ENCODE measurements around the gene KDM4B.
"Not testable (repeated sequence)": the region's sequence is repeated elsewhere in the genome, so short reads cannot be mapped to it uniquely, and the experiment has no call there.

KDM4B gene

DNA sequence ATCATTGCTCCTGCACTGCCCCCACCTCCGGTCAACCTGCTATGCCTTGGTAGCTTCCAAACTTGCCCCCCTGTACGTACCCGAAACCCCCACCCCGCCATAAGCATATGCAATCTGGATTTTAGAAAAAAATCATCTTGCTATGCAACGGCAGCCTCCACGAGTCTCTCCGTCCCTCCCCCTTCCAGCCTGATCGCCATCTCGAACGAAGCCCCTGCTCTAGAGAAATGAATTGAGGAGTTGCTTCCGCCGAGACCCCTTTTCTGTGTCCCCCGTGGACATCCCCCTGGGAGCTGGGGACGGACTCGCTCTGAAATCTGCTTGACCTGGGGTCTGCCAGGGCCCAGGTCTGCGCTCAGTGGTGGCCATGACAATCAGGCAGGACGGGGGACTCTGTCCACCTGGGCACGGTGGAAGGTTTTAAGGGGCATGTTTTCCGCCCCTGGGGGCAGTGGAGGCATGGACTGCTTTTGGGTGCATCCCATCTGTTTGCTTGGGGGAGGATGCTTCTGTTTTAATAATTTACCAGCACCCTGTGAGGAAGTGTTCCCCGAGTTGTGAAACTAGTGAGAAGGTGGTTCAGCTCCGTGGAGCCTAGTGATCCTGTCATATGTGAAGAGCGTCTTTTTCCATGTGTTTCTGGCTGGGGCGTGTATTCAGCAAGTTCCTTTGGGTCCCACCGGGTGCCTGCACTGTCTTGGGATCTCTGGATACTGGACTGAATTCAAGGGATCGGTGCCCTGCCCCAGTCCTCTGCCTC, 1.0 kb downstream of the KDM4B start:
- Histone ChIP-seq H3K27ac (peak overlapping the region; percentile 41 to 91), H3K4me3 (peak overlapping the region; percentile 90)
- peak; percentile 72 for DNase-seq (ENCODE audit: low spot score)
- TF ChIP-seq, protein P1, sequence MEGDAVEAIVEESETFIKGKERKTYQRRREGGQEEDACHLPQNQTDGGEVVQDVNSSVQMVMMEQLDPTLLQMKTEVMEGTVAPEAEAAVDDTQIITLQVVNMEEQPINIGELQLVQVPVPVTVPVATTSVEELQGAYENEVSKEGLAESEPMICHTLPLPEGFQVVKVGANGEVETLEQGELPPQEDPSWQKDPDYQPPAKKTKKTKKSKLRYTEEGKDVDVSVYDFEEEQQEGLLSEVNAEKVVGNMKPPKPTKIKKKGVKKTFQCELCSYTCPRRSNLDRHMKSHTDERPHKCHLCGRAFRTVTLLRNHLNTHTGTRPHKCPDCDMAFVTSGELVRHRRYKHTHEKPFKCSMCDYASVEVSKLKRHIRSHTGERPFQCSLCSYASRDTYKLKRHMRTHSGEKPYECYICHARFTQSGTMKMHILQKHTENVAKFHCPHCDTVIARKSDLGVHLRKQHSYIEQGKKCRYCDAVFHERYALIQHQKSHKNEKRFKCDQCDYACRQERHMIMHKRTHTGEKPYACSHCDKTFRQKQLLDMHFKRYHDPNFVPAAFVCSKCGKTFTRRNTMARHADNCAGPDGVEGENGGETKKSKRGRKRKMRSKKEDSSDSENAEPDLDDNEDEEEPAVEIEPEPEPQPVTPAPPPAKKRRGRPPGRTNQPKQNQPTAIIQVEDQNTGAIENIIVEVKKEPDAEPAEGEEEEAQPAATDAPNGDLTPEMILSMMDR (IDR thresholded peaks at IDR 0.05), result no peak

DNA sequence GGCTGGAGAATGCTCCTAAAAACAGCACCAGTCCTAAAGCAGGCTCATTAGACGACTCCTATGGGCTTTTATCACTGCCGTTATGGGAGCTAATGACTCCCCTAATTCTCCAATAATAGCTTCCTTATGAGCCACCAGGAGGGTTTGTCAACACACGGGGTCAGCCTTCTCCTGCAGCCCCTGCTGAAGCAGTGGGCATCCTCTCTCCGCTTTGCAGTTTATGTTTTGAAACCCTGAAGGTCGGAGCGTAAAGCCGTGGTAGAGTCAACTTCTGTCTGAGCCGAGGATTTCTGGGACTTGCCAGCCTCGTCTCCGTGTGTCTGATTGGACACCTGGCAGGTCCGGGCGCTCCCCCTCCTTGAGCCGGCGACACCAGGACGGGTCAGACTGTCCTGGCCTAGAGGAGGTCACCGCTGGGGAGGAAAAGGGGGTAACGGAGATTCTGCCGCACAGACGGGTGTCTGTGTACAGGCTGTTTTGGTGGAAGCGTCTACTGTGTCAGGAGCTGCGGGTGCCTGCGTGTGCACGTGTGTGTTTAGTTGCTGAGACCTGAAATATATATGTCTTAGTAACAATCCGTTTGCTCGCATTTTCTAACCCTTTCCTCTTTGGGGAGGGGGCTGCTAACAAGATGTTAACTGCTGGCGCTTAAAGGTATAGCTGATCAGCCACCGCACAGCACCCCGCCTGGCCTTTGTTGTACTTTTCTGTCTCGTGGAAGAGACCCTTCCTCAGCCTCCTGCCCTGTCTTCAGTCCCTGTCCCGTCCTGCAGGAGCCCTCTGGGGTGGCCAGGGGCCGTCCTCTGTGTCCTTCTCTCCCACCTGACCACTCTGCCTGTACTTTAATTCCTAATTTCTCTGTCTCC, 1.9 kb downstream of the KDM4B start:
- DNase-seq (ENCODE audit: low spot score), result peak; percentile 72
- Histone ChIP-seq H3K4me3 (peak overlapping the region; percentile 90), H3K27ac (peak overlapping the region in 1 of 2 donors; percentile 91)
- TF ChIP-seq, protein P1 (IDR thresholded peaks at IDR 0.05), result no peak

DNA sequence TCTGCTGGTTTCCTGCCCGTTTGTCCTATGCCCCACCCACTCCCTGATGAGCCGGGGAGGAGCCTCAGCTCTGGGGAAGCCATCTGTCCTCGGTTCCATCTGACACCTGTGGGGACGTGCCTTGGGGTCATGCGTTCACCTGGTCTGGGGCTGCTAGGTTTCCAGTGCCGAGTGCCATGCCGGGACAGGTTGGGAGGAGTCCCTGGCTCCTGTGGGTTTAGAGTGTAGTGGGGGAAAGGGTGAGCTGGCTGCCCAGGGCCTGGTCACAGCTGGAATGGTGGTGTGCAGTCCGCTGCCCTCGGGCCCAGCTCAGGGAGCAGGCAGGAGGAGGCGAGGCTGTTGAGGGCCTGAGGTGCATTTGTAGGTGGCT, 2.5 kb downstream of the KDM4B start:
- TF ChIP-seq, protein P1 (IDR thresholded peaks at IDR 0.05), result no peak
- Histone ChIP-seq H3K27ac (no peak overlapping the region), H3K4me3 (peak overlapping the region; percentile 90)
- no peak for DNase-seq (ENCODE audit: low spot score)

DNA sequence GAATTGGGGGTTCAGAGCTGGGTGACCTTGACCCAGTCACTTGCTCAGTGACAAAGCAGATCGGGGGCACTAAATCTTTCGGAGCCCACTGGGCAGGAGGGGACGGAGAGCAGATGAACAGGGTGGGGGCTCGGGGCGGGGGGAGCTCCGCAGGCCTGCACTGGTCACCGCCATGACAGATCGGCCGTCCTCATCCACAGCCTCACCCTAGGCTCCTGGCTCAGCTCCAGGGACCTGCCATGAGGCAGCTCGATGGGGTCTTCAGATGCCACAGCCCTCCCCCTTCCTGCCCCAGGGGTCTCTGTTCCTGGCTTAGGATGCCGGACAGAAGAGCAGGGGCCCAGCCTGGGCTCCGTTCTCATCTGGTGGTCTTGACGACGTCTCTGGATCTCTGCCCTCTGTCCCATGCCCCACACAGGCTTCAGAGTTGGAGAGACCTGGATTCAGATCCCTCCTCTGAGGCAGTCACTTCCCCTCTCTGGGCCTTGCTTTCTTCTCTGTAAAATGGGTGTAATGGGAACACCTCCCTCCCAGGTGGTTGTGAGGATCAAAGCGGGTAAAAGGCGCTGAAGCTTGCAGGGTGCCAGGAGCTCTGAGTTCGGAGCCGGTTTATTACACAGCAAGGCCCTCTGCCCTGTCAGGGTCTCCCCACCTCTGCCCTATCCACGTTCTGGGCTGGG, 3.0 kb downstream of the KDM4B start:
- Histone ChIP-seq H3K4me3 (peak overlapping the region; percentile 90), H3K27ac (no peak overlapping the region)
- no peak for DNase-seq (ENCODE audit: low spot score)
- TF ChIP-seq, protein P1 (IDR thresholded peaks at IDR 0.05), result no peak

DNA sequence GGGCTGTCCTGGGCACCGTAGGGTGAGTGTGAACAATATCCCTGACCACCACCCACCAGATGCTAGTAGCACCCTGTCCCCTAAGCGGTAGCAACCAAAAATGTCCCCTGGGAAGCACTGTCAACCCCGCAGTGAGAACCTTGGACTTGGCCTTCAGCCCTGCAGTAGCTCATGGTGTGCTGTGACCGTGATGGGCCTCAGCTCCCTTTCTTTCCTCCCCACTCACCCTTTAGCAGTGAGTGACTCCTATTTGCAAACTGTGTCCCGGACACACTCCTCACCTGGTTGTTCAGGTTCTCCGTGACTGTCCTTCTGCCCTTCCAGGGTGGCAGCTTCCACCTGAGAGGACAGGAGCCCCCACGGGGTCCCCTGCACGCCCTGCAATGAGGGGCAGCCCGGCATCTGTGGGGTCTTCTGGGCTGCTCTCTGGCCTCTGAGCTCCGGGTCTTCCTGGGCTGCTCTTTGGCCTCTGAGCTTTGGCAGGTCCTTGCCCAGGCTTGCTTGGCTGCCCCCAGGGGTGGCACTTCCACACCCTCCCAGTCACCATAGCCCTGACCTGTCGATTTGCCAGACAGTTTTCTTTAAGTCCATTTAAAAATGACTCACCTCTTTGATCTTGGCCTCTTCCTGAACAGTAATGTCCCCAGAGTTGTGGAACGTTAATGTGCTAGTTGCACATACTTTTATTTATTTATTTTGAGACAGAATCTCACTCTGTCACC, 3.8 kb downstream of the KDM4B start:
- DNase-seq (ENCODE audit: low spot score), result no peak
- no peak overlapping the region for H3K4me3 ChIP-seq
- H3K27ac ChIP-seq, result no peak overlapping the region
- TF ChIP-seq, protein P1 (IDR thresholded peaks at IDR 0.05), result no peak

DNA sequence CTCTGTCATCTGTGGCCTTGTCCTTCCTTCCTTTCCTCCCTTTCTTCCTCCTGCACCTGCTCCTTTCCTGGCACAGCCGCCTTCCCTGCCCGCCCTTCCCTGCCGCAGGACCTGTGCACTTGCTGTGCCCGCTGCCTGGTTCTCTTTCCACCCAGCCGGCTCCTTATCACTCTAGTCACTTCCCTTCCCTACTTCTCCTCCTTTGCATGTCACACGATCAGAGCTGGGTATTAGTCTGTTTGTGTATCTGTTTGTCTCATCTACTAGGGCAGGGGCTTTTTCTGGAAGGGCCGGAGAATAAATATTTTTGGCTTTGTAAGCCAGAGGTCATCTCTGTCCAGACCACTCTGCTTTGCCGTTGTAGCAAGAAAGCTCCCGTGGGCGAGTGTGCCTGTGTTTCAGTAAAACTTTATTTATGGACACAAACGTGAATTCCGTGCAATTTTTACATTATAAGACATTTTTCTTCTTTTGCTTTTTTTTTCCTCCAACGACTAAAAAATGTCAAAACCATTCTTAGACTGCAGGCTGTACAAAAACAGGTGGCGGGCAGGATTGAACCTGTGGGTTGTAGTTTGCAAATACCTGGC, 6.1 kb downstream of the KDM4B start:
- H3K27ac ChIP-seq, result no peak overlapping the region
- H3K4me3 ChIP-seq, result no peak overlapping the region
- DNase-seq (ENCODE audit: low spot score), result no peak
- TF ChIP-seq, protein P1 (IDR thresholded peaks at IDR 0.05), result no peak

DNA sequence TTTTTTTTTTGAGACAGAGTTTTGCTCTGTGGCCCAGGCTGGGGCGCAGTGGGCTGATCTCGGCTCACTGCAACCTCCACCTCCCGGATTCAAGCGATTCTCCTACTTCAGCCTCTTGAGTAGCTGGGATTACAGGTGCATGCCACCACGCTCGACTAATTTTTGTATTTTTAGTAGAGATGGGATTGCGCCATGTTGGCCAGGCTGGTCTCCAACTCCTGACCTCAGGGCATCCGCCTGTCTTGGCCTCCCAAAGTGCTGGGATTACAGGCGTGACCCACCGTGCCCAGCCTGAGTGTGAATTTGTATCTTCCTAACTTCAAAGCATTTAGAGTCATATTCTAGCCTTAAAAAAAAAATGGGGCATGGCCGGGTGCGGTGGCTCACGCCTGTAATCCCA, 6.7 kb downstream of the KDM4B start:
- H3K27ac ChIP-seq, result peak overlapping the region; percentile 42 to 80
- DNase-seq (ENCODE audit: low spot score), result not testable (repeated sequence)

More for the DNA sequence above, 6.7 kb downstream of the KDM4B start:
- H3K4me3 ChIP-seq, result not testable (repeated sequence)
